ENCODE measurements around the gene PGM5. TPM values are rescaled to one million over a fixed set of nuclear protein-coding genes. Genes with fewer than 3 reads are reported as not detected.

The PGM5 gene
- total and polyA plus RNA-seq, 2 of the 8 experiments (the other 6 are each of a cell fraction or from before 2014, with no cell fraction given) = not detected

DNA sequence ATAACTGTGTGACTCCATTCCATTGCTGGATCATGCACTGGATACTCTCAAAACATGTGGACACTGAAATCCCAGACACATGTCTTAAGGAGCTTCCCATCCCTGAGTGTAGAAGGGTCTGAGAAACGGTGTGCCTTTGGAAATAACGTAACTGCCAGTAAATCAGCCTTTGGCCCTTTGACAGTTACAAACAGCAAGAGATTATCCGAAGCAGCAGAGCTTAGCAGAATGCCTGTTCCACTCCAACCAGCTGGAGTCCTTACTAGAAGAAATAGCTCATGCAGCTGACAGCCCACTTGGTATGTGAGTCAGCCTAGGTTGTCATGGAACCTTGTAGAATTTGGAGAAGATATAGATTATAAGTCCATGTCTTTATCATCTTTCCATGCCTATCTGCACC, 177.3 kb downstream of the PGM5 start:
- Histone ChIP-seq H3K79me2 (ENCODE audit: control insufficient read depth in 1 of 2, insufficient read depth in 2 of 2, low read length in 2 of 2) (no peaks in the 10 kb centered on the region), H4K5ac (ENCODE audit: insufficient read length, low read depth, low read length) (no peak overlapping the region), H3K23ac (ENCODE audit: insufficient read length) (no peak overlapping the region), H3K23me2 (ENCODE audit: low read depth, low read length) (no peaks in the 10 kb centered on the region; the same call in 1 of the 2 replicates), H3K27ac (ENCODE audit: low read depth, low read length) (no peak overlapping the region), H4K8ac (ENCODE audit: extremely low read depth, insufficient read depth, low read length) (no peak overlapping the region), H3K56ac (replicated peaks; ENCODE audit: insufficient read length, low read depth, low read length) (no peak overlapping the region), H2BK12ac (ENCODE audit: low read depth, low read length) (no peak overlapping the region), H2AFZ (ENCODE audit: low read length) (no peak overlapping the region), H3K14ac (ENCODE audit: insufficient read length) (no peak overlapping the region), H3K4me1 (replicated peaks in 1 of 4; ENCODE audit: control insufficient read depth in 3 of 4, insufficient read depth in 4 of 4, low read length in 3 of 4) (no peaks in the 10 kb centered on the region), H2BK5ac (ENCODE audit: low read depth, low read length) (no peak overlapping the region), H3K4me2 (ENCODE audit: insufficient read depth in 1 of 2, low read depth in 2 of 2, low read length in 2 of 2) (no peak overlapping the region), H4K91ac (replicated peaks; ENCODE audit: insufficient read length, low read length) (no peak overlapping the region), H2BK20ac (ENCODE audit: low read length) (no peak overlapping the region), H4K20me1 (replicated peaks in 1 of 2; ENCODE audit: control insufficient read depth in 1 of 2, insufficient read depth in 2 of 2, low read length in 2 of 2) (no peaks in the 10 kb centered on the region), H3K79me1 (ENCODE audit: low read depth, low read length) (no peaks in the 10 kb centered on the region), H2AK5ac (ENCODE audit: low read depth, low read length) (no peak overlapping the region), H3K4ac (replicated peaks; ENCODE audit: insufficient read length, low read depth, low read length) (no peak overlapping the region), H3K9ac (replicated peaks in 1 of 4; ENCODE audit: extremely low read depth in 1 of 4, low read depth in 3 of 4, low read length in 3 of 4) (no peak overlapping the region), H2BK120ac (replicated peaks; ENCODE audit: low read depth, low read length) (no peak overlapping the region), H3K9me3 (ENCODE audit: insufficient read depth in 2 of 2, low read depth in 1 of 2, low read length in 1 of 2) (no peaks in the 10 kb centered on the region), H3K18ac (ENCODE audit: extremely low read depth, low read length) (no peak overlapping the region), H3K27me3 (replicated peaks in 1 of 4; ENCODE audit: control insufficient read depth in 3 of 4, extremely low read depth in 1 of 4, insufficient read depth in 3 of 4, low read length in 3 of 4) (peaks cover 0 to 8% (median 5%) of the 10 kb centered on the region in 4 experiments; a peak in 5 of 7 replicates), H3K36me3 (ENCODE audit: control insufficient read depth in 2 of 4, insufficient read depth in 4 of 4, low read length in 3 of 4) (no peaks in the 10 kb centered on the region), H2BK15ac (ENCODE audit: low read length) (no peak overlapping the region), H3K4me3 (ENCODE audit: extremely low read depth in 1 of 4, insufficient read depth in 2 of 4, low read depth in 3 of 4, low read length in 4 of 4) (no peak overlapping the region)
- no peak for DNase-seq (ENCODE audit: low read depth in 1 of 2, low spot score in 2 of 2)
- ChIA-PET CTCF (ENCODE audit: partially characterized antibody) (interaction anchor here (0.6 to 2.3 kb wide), 4 partner anchors 8 to 115 kb away, joined by 3 to 6 read pairs (median 4); no protein-coding TSS in a partner anchor), POLR2A (ENCODE audit: partially characterized antibody) (no interaction called here)
- FAIRE-seq = no peak
- WGBS, 2 experiments (ENCODE audit: extremely low coverage in 1 of 2, insufficient coverage in 1 of 2, insufficient read length in 1 of 2, insufficient replicate concordance in 2 of 2, low coverage in 1 of 2, low lambda C conversion rate in 2 of 2, missing lambda C conversion rate in 1 of 2) = 88% methylated on average over 3 of the region's 3 CpGs; no CpG with 5 or more reads in 1 of the 2 experiments
- TF ChIP-seq CHD2 (IDR thresholded peaks at IDR 0.05; ENCODE audit: low read length) (no peak), SP2 (IDR thresholded peaks at IDR 0.05; ENCODE audit: low read length) (no peak), E2F6 (IDR thresholded peaks at IDR 0.05) (no peak), BRCA1 (IDR thresholded peaks at IDR 0.05; ENCODE audit: low read depth, low read length) (no peak), CEBPB (IDR thresholded peaks at IDR 0.05; ENCODE audit: low read depth, low read length) (no peak), SUZ12 (IDR thresholded peaks at IDR 0.05; ENCODE audit: low read length) (no peak)
